COLO668 (cell line): ENCODE results near the gene OR52M1.

Experiments used
- DNase-seq: peaks from one replicate; lab custom pipeline; 2025; ENCODE audit not compliant: unreplicated experiment; lab: John Stamatoyannopoulos, UW

Gene OR52M1

GRCh38 chr11:4544891-4545290 is at the start of gene OR52M1:
Gene OR52M1, plus strand, starts transcription at chr11:4545191. Its CDS starts 0 bp downstream, at chr11:4545191.
- no peak for DNase-seq

- DNase-seq: no peak
Observed at GRCh38 chr11:4495487-4495886, 49.5 kb upstream of the OR52M1 start.

- no peak for DNase-seq
Observed at GRCh38 chr11:4495986-4496385, 49.0 kb upstream of the OR52M1 start.

- no peak for DNase-seq
Observed at GRCh38 chr11:4496557-4497248, 48.3 kb upstream of the OR52M1 start.

- DNase-seq: no peak
Observed at GRCh38 chr11:4508886-4509285, 36.1 kb upstream of the OR52M1 start.

- DNase-seq: no peak
Observed at GRCh38 chr11:4511282-4512245, 33.4 kb upstream of the OR52M1 start.

GRCh38 chr11:4514196-4514595 is 30.8 kb upstream of the OR52M1 start:
- DNase-seq: no peak

- DNase-seq: no peak
Observed at GRCh38 chr11:4522339-4522738, 22.7 kb upstream of the OR52M1 start.

GRCh38 chr11:4522752-4523151 is 22.2 kb upstream of the OR52M1 start:
- DNase-seq: no peak

- DNase-seq: no peak
Observed at GRCh38 chr11:4523666-4524065, 21.3 kb upstream of the OR52M1 start.

- no peak for DNase-seq
Observed at GRCh38 chr11:4527926-4528325, 17.1 kb upstream of the OR52M1 start.

GRCh38 chr11:4531686-4532085 is 13.3 kb upstream of the OR52M1 start:
- peak; percentile 28 for DNase-seq

GRCh38 chr11:4539603-4540219 is 5.3 kb upstream of the OR52M1 start:
- peak; percentile 49 for DNase-seq

- no peak for DNase-seq
Observed at GRCh38 chr11:4541071-4541470, 3.9 kb upstream of the OR52M1 start.

GRCh38 chr11:4543561-4543960 is 1.4 kb upstream of the OR52M1 start:
- DNase-seq: no peak

GRCh38 chr11:4546878-4547277 is 1.9 kb downstream of the OR52M1 start:
- peak; percentile 11 for DNase-seq

- DNase-seq: no peak
Observed at GRCh38 chr11:4547416-4547815, 2.4 kb downstream of the OR52M1 start.

- DNase-seq: no peak
Observed at GRCh38 chr11:4551346-4551979, 6.5 kb downstream of the OR52M1 start.

GRCh38 chr11:4559527-4560440 is 14.8 kb downstream of the OR52M1 start:
- DNase-seq: no peak

GRCh38 chr11:4560467-4560866 is 15.5 kb downstream of the OR52M1 start:
- DNase-seq: no peak
